H9 (cell line): ENCODE data around the gene ACSL3. TPM values are rescaled to one million over a fixed set of nuclear protein-coding genes. Genes with fewer than 3 reads are reported as not detected.

Experiments used
- DNase-seq: peaks from one replicate; pipeline ENCODE4 v3.0.0-alpha.2; 2017
- H2AFZ ChIP-seq: one replicate; pipeline ENCODE4 v1.6.1; 2013; ENCODE audit warnings: mild to moderate bottlenecking, low read length, control low read depth, moderate library complexity
- H2AK5ac ChIP-seq: 2 replicates; pipeline ENCODE4 v1.6.1; 2013; ENCODE audit warnings: low read length, control low read depth, mixed read lengths; ENCODE audit not compliant: insufficient read length
- H2BK120ac ChIP-seq: one replicate; pipeline ENCODE4 v1.6.1; 2013; ENCODE audit warnings: low read depth, mild to moderate bottlenecking, low read length, control low read depth, inconsistent platforms; ENCODE audit not compliant: poor library complexity, severe bottlenecking
- H2BK12ac ChIP-seq: 2 replicates; pipeline ENCODE4 v1.6.1; 2013; ENCODE audit warnings: low read length, control low read depth, mixed read lengths, low read depth; ENCODE audit not compliant: insufficient read length
- H2BK15ac ChIP-seq: 2 replicates; pipeline ENCODE4 v1.6.1; 2013; ENCODE audit warnings: low read depth, low read length, control low read depth
- H2BK20ac ChIP-seq: one replicate; pipeline ENCODE4 v1.6.1; 2013; ENCODE audit warnings: low read depth, mild to moderate bottlenecking, low read length, control low read depth, inconsistent platforms; ENCODE audit not compliant: poor library complexity, severe bottlenecking
- H2BK5ac ChIP-seq: 2 replicates; pipeline ENCODE4 v1.6.1; 2013; ENCODE audit warnings: low read length, control low read depth, mixed read lengths; ENCODE audit not compliant: insufficient read length
- H3K14ac ChIP-seq: 2 replicates; pipeline ENCODE4 v1.6.1; 2013; ENCODE audit warnings: low read length, control low read depth; ENCODE audit not compliant: insufficient read depth
- H3K18ac ChIP-seq: 2 replicates; pipeline ENCODE4 v1.6.1; 2013; ENCODE audit warnings: low read depth, mild to moderate bottlenecking, mixed read lengths, low read length, control low read depth; ENCODE audit not compliant: insufficient read length
- H3K23ac ChIP-seq: 2 replicates; pipeline ENCODE4 v1.6.1; 2013; ENCODE audit warnings: low read length, control low read depth, mixed read lengths, low read depth; ENCODE audit not compliant: insufficient read length
- H3K23me2 ChIP-seq: 2 replicates; pipeline ENCODE4 v1.6.1; 2013; ENCODE audit warnings: low read depth, mild to moderate bottlenecking, mixed read lengths, low read length, control low read depth; ENCODE audit not compliant: insufficient read length, poor library complexity, severe bottlenecking
- H3K27ac ChIP-seq: 2 replicates; pipeline ENCODE4 v1.5.1; 2013; ENCODE audit warnings: low read length, control low read depth, mixed read lengths, low read depth; ENCODE audit not compliant: insufficient read length
- H3K27me3 ChIP-seq: 2 replicates; pipeline ENCODE4 v1.6.1; 2013; ENCODE audit warnings: low read length, control low read depth, inconsistent platforms; ENCODE audit not compliant: insufficient read depth
- H3K4ac ChIP-seq: 2 replicates; pipeline ENCODE4 v1.6.1; 2013; ENCODE audit warnings: low read depth, mild to moderate bottlenecking, control low read depth, inconsistent platforms, low read length, moderate library complexity
- H3K4me1 ChIP-seq: 2 replicates; pipeline ENCODE4 v1.6.1; 2013; ENCODE audit warnings: low read length, control low read depth, inconsistent platforms; ENCODE audit not compliant: insufficient read depth
- H3K4me2 ChIP-seq: 2 replicates; pipeline ENCODE4 v1.6.1; 2013; ENCODE audit warnings: low read length, control low read depth, mixed read lengths; ENCODE audit not compliant: insufficient read length, insufficient read depth
- H3K56ac ChIP-seq: 2 replicates; pipeline ENCODE4 v1.6.1; 2013; ENCODE audit warnings: low read depth, mild to moderate bottlenecking, mixed read lengths, low read length, control low read depth; ENCODE audit not compliant: insufficient read length
- H3K79me1 ChIP-seq: 2 replicates; pipeline ENCODE4 v1.6.1; 2013; ENCODE audit warnings: low read depth, mild to moderate bottlenecking, moderate library complexity, low read length, control low read depth, inconsistent platforms; ENCODE audit not compliant: insufficient read depth, poor library complexity, severe bottlenecking
- H3K79me2 ChIP-seq: 2 replicates; pipeline ENCODE4 v1.6.1; 2013; ENCODE audit warnings: low read length, control low read depth, inconsistent platforms; ENCODE audit not compliant: insufficient read depth
- H3K9ac ChIP-seq: 2 replicates; pipeline ENCODE4 v1.6.1; 2013; ENCODE audit warnings: low read length, control low read depth, mixed read lengths; ENCODE audit not compliant: insufficient read length; ENCODE audit errors: extremely low read depth
- H3K9me3 ChIP-seq: one replicate; pipeline ENCODE4 v1.6.1; 2013; ENCODE audit warnings: low read depth, low read length, inconsistent platforms; ENCODE audit not compliant: control insufficient read depth
- H3T11ph ChIP-seq: one replicate; pipeline ENCODE4 v1.6.1; 2013; ENCODE audit warnings: mild to moderate bottlenecking, low read length, control low read depth, inconsistent platforms
- H4K20me1 ChIP-seq: one replicate; pipeline ENCODE4 v1.6.1; 2013; ENCODE audit not compliant: control insufficient read depth, insufficient read length, insufficient read depth
- H4K5ac ChIP-seq: 2 replicates; pipeline ENCODE4 v1.6.1; 2013; ENCODE audit warnings: low read depth, mild to moderate bottlenecking, mixed read lengths, low read length, control low read depth; ENCODE audit not compliant: insufficient read length
- H4K8ac ChIP-seq: replicated peaks from 2 replicates; pipeline ENCODE4 v1.6.1; 2013; ENCODE audit warnings: low read length, control low read depth, mixed read lengths, low read depth; ENCODE audit not compliant: insufficient read length
- H4K91ac ChIP-seq: 2 replicates; pipeline ENCODE4 v1.6.1; 2013; ENCODE audit warnings: low read depth, mild to moderate bottlenecking, moderate library complexity, mixed read lengths, low read length, control low read depth; ENCODE audit not compliant: insufficient read length
- H3K27ac Mint-ChIP-seq, 3 experiments: 2 replicates in 2 of 3; 3 replicates in 1 of 3; pipeline ENCODE4 v1.8.0; 2020 to 2021; ENCODE audit warnings: mixed read lengths in 3 of 3, mild to moderate bottlenecking in 1 of 3, moderate library complexity in 1 of 3
- H3K27me3 Mint-ChIP-seq: 2 replicates; pipeline ENCODE4 v1.8.0; 2021; ENCODE audit warnings: low read depth, mild to moderate bottlenecking, moderate library complexity, mixed read lengths
- H3K36me3 Mint-ChIP-seq, 3 experiments: 2 replicates in 2 of 3; 3 replicates in 1 of 3; pipeline ENCODE4 v1.8.0; 2020 to 2021; ENCODE audit warnings: low read depth in 3 of 3, mixed read lengths in 3 of 3; ENCODE audit not compliant: insufficient read depth in 1 of 3
- H3K4me1 Mint-ChIP-seq, 2 experiments: 2 replicates each; pipeline ENCODE4 v1.8.0; 2020; ENCODE audit warnings: mixed read lengths in 2 of 2
- H3K4me3 Mint-ChIP-seq, 2 experiments: 2 replicates in 1 of 2; 3 replicates in 1 of 2; pipeline ENCODE4 v1.8.0; 2020 to 2021; ENCODE audit warnings: mild to moderate bottlenecking in 2 of 2, mixed read lengths in 2 of 2, moderate library complexity in 1 of 2
- H3K9me3 Mint-ChIP-seq, 2 experiments: 2 replicates in 1 of 2; 3 replicates in 1 of 2; pipeline ENCODE4 v1.8.0; 2020; ENCODE audit warnings: mild to moderate bottlenecking in 2 of 2, mixed read lengths in 2 of 2, moderate library complexity in 1 of 2
- CTCF ChIP-seq: fragments of 200-600 bp; sonication (generic); conservative IDR thresholded peaks from 3 replicates; pipeline ENCODE4 v1.8.0; 2021; ENCODE audit warnings: antibody characterized with exemption, mild to moderate bottlenecking
- WGBS: extraction: QIAGEN DNeasy Blood & Tissue Kit; methylation state at CpG from one replicate; pipeline ENCODE4 v1.1.7; 2013; ENCODE audit warnings: missing lambda C conversion rate, low lambda C conversion rate, mixed read lengths; ENCODE audit not compliant: insufficient read length; ENCODE audit errors: extremely low coverage; 5-methylcytosine and 5-hydroxymethylcytosine counted together
- total RNA-seq: library from RNA; stranded (reverse); gene quantifications from 2 replicates; pipeline ENCODE4 v1.2.1, GENCODE V29; 2021

The ACSL3 gene
- total RNA-seq, 1 experiment from 2014 or later: 60.9 TPM

GRCh38 chr2:222835823-222836151 lies 25.0 kb upstream of the ACSL3 start:
- Histone ChIP-seq H3K27me3 (no peaks in the 10 kb centered on the region), H3K27ac (no peak overlapping the region), H3K18ac (no peak overlapping the region), H2BK12ac (no peak overlapping the region), H3K79me2 (no peaks in the 10 kb centered on the region), H2BK20ac (no peak overlapping the region), H2BK5ac (no peak overlapping the region), H3K9me3 (no peaks in the 10 kb centered on the region), H3K9ac (no peak overlapping the region), H3T11ph (no peak overlapping the region), H4K5ac (no peak overlapping the region), H2AFZ (no peak overlapping the region), H3K79me1 (no peaks in the 10 kb centered on the region), H3K4me2 (no peak overlapping the region), H4K8ac (no peak overlapping the region), H2BK15ac (no peak overlapping the region), H3K4ac (no peak overlapping the region), H2BK120ac (no peak overlapping the region), H4K20me1 (no peaks in the 10 kb centered on the region), H3K56ac (no peak overlapping the region), H3K23ac (no peak overlapping the region), H3K14ac (no peak overlapping the region), H2AK5ac (no peak overlapping the region), H3K23me2 (no peaks in the 10 kb centered on the region), H3K4me1 (no peaks in the 10 kb centered on the region), H4K91ac (no peak overlapping the region)
- Mint-ChIP-seq H3K36me3 (no peaks in the 10 kb centered on the region), H3K4me3 (no peak overlapping the region), H3K27me3 (no peaks in the 10 kb centered on the region), H3K9me3 (no peaks in the 10 kb centered on the region), H3K4me1 (no peaks in the 10 kb centered on the region), H3K27ac (no peak overlapping the region; a peak in 1 of 7 replicates)
- no peak for DNase-seq
- WGBS: no CpG with 5 or more reads among the region's 5 CpGs
- no peak for TF ChIP-seq CTCF
